Measurements from ENCODE around the gene OSTC.

OSTC gene

GRCh38 chr4:108624263-108625056, 25.9 kb upstream of the OSTC start:
- Mint-ChIP-seq H3K27ac (no peak overlapping the region), H3K4me1 (ENCODE audit: low read depth) (peaks cover 32% of the 10 kb centered on the region), H3K27me3 (no peaks in the 10 kb centered on the region), H3K4me3 (no peak overlapping the region), H3K9me3 (no peaks in the 10 kb centered on the region), H3K36me3 (ENCODE audit: low read depth) (peaks cover 76% of the 10 kb centered on the region)
- intact Hi-C loops (cut with micrococcal nuclease), result loop anchor here (10.0 kb wide), 1 partner anchor 1190 kb away; the partner anchor contains the start of gene GAR1

GRCh38 chr4:108626056-108626455, 24.3 kb upstream of the OSTC start:
- no peak overlapping the region for H3K4me3 Mint-ChIP-seq
- peaks cover 23% of the 10 kb centered on the region for H3K4me1 Mint-ChIP-seq (ENCODE audit: low read depth)
- peaks cover 83% of the 10 kb centered on the region for H3K36me3 Mint-ChIP-seq (ENCODE audit: low read depth)
- H3K9me3 Mint-ChIP-seq, result no peaks in the 10 kb centered on the region
- no peak overlapping the region for H3K27ac Mint-ChIP-seq
- intact Hi-C loops (cut with micrococcal nuclease), result loop anchor here (10.0 kb wide), 1 partner anchor 1189 kb away; the partner anchor contains the start of gene GAR1
- H3K27me3 Mint-ChIP-seq, result no peaks in the 10 kb centered on the region

GRCh38 chr4:108628411-108628810, 22.0 kb upstream of the OSTC start:
- intact Hi-C loops (cut with micrococcal nuclease), result loop anchor here (10.0 kb wide), 1 partner anchor 1186 kb away; the partner anchor contains the start of gene GAR1
- Mint-ChIP-seq H3K27me3 (no peaks in the 10 kb centered on the region), H3K27ac (no peak overlapping the region), H3K36me3 (ENCODE audit: low read depth) (peaks cover 89% of the 10 kb centered on the region), H3K4me3 (no peak overlapping the region), H3K9me3 (no peaks in the 10 kb centered on the region), H3K4me1 (ENCODE audit: low read depth) (peaks cover 11% of the 10 kb centered on the region)

GRCh38 chr4:108635070-108635655, 15.2 kb upstream of the OSTC start:
- H3K4me3 Mint-ChIP-seq, result no peak overlapping the region
- no peak overlapping the region for H3K27ac Mint-ChIP-seq
- H3K9me3 Mint-ChIP-seq, result no peaks in the 10 kb centered on the region
- no peaks in the 10 kb centered on the region for H3K4me1 Mint-ChIP-seq (ENCODE audit: low read depth)
- peaks cover 64% of the 10 kb centered on the region for H3K36me3 Mint-ChIP-seq (ENCODE audit: low read depth)
- intact Hi-C loops (cut with micrococcal nuclease), result no loop called here
- H3K27me3 Mint-ChIP-seq, result no peaks in the 10 kb centered on the region

GRCh38 chr4:108636246-108636645, 14.2 kb upstream of the OSTC start:
- H3K27me3 Mint-ChIP-seq, result no peaks in the 10 kb centered on the region
- intact Hi-C loops (cut with micrococcal nuclease), result no loop called here
- H3K27ac Mint-ChIP-seq, result no peak overlapping the region
- H3K9me3 Mint-ChIP-seq, result no peaks in the 10 kb centered on the region
- H3K4me3 Mint-ChIP-seq, result no peak overlapping the region
- peaks cover 54% of the 10 kb centered on the region for H3K36me3 Mint-ChIP-seq (ENCODE audit: low read depth)
- no peaks in the 10 kb centered on the region for H3K4me1 Mint-ChIP-seq (ENCODE audit: low read depth)

- intact Hi-C loops (cut with micrococcal nuclease), result no loop called here
- peaks cover 42% of the 10 kb centered on the region for H3K36me3 Mint-ChIP-seq (ENCODE audit: low read depth)
- H3K4me3 Mint-ChIP-seq, result no peak overlapping the region
- H3K27ac Mint-ChIP-seq, result no peak overlapping the region
- no peaks in the 10 kb centered on the region for H3K27me3 Mint-ChIP-seq
- no peaks in the 10 kb centered on the region for H3K9me3 Mint-ChIP-seq
- H3K4me1 Mint-ChIP-seq (ENCODE audit: low read depth), result no peaks in the 10 kb centered on the region
These were observed 12.5 kb upstream of the OSTC start for GRCh38 chr4:108637856-108638255.

GRCh38 chr4:108644237-108644636, 6.2 kb upstream of the OSTC start:
- no peaks in the 10 kb centered on the region for H3K36me3 Mint-ChIP-seq (ENCODE audit: low read depth)
- no peaks in the 10 kb centered on the region for H3K27me3 Mint-ChIP-seq
- no peaks in the 10 kb centered on the region for H3K4me1 Mint-ChIP-seq (ENCODE audit: low read depth)
- no peaks in the 10 kb centered on the region for H3K9me3 Mint-ChIP-seq
- H3K4me3 Mint-ChIP-seq, result no peak overlapping the region
- intact Hi-C loops (cut with micrococcal nuclease), result no loop called here
- H3K27ac Mint-ChIP-seq, result no peak overlapping the region

- H3K27ac Mint-ChIP-seq, result no peak overlapping the region
- H3K9me3 Mint-ChIP-seq, result no peaks in the 10 kb centered on the region
- H3K4me1 Mint-ChIP-seq (ENCODE audit: low read depth), result peaks cover 8% of the 10 kb centered on the region
- no peaks in the 10 kb centered on the region for H3K27me3 Mint-ChIP-seq
- peaks cover 7% of the 10 kb centered on the region for H3K36me3 Mint-ChIP-seq (ENCODE audit: low read depth)
- H3K4me3 Mint-ChIP-seq, result no peak overlapping the region
- intact Hi-C loops (cut with micrococcal nuclease), result no loop called here
These were observed 3.7 kb upstream of the OSTC start for GRCh38 chr4:108646706-108647105.

- intact Hi-C loops (cut with micrococcal nuclease), result loop anchor here (1.0 to 10.0 kb wide), 2 partner anchors 30 to 785 kb away; partner anchors contain the start of genes RPL34 and SEC24B
- Mint-ChIP-seq H3K27ac (peak overlapping the region; percentile 96), H3K4me3 (peak overlapping the region; percentile 59), H3K4me1 (ENCODE audit: low read depth) (peaks cover 27% of the 10 kb centered on the region), H3K27me3 (no peaks in the 10 kb centered on the region), H3K9me3 (no peaks in the 10 kb centered on the region), H3K36me3 (ENCODE audit: low read depth) (peaks cover 18% of the 10 kb centered on the region)
These were observed 562 bp upstream of the OSTC start for GRCh38 chr4:108649863-108650211.

- H3K4me1 Mint-ChIP-seq (ENCODE audit: low read depth), result peaks cover 27% of the 10 kb centered on the region
- no peaks in the 10 kb centered on the region for H3K27me3 Mint-ChIP-seq
These were observed 804 bp downstream of the OSTC start for GRCh38 chr4:108651014-108651791.

GRCh38 chr4:108662629-108663028, 12.2 kb downstream of the OSTC start:
- Mint-ChIP-seq H3K27me3 (no peaks in the 10 kb centered on the region), H3K4me1 (ENCODE audit: low read depth) (no peaks in the 10 kb centered on the region), H3K27ac (no peak overlapping the region), H3K4me3 (no peak overlapping the region), H3K9me3 (no peaks in the 10 kb centered on the region), H3K36me3 (ENCODE audit: low read depth) (peaks cover 92% of the 10 kb centered on the region)
- intact Hi-C loops (cut with micrococcal nuclease), result no loop called here

More at GRCh38 chr4:108651014-108651791, 804 bp downstream of the OSTC start:
- Mint-ChIP-seq H3K9me3 (no peaks in the 10 kb centered on the region), H3K36me3 (ENCODE audit: low read depth) (peaks cover 26% of the 10 kb centered on the region), H3K27ac (peak overlapping the region; percentile 96), H3K4me3 (peak overlapping the region; percentile 93)
- intact Hi-C loops (cut with micrococcal nuclease), result loop anchor here (10.0 kb wide), 1 partner anchor 784 kb away; the partner anchor contains the start of gene SEC24B

GRCh38 chr4:108674356-108674977, 24.1 kb downstream of the OSTC start:
- Mint-ChIP-seq H3K4me3 (no peak overlapping the region), H3K36me3 (ENCODE audit: low read depth) (peaks cover 50% of the 10 kb centered on the region), H3K27ac (no peak overlapping the region), H3K27me3 (no peaks in the 10 kb centered on the region), H3K4me1 (ENCODE audit: low read depth) (no peaks in the 10 kb centered on the region), H3K9me3 (no peaks in the 10 kb centered on the region)
- intact Hi-C loops (cut with micrococcal nuclease), result no loop called here

- H3K4me3 Mint-ChIP-seq, result no peak overlapping the region
- H3K27ac Mint-ChIP-seq, result no peak overlapping the region
- intact Hi-C loops (cut with micrococcal nuclease), result loop anchor here (10.0 kb wide), 1 partner anchor 723 kb away; no protein-coding TSS in a partner anchor
- no peaks in the 10 kb centered on the region for H3K9me3 Mint-ChIP-seq
- H3K36me3 Mint-ChIP-seq (ENCODE audit: low read depth), result peaks cover 17% of the 10 kb centered on the region
- peaks cover 5% of the 10 kb centered on the region for H3K4me1 Mint-ChIP-seq (ENCODE audit: low read depth)
- no peaks in the 10 kb centered on the region for H3K27me3 Mint-ChIP-seq
These were observed 31.0 kb downstream of the OSTC start for GRCh38 chr4:108681321-108681809.

Data from dendritic cell treated with granulocyte-macrophage colony-stimulating factor and Interleukin-4, amounts not matched to agents 40 ng/mL and 50 ng/mL, for 4 days (primary cell).